Measurements from ENCODE around the gene PHACTR1. TPM values are rescaled to one million over a fixed set of nuclear protein-coding genes. Genes with fewer than 3 reads are reported as not detected.
"Not testable (repeated sequence)": the region's sequence is repeated elsewhere in the genome, so short reads cannot be mapped to it uniquely, and the experiment has no call there.

The PHACTR1 gene
- total RNA-seq, 2 experiments from 2014 or later: 0.11 TPM; not detected in 1

GRCh38 chr6:13159300-13159699 is 442.7 kb downstream of the PHACTR1 start:
- Mint-ChIP-seq H3K4me3 (no peak overlapping the region), H3K27me3 (no peaks in the 10 kb centered on the region), H3K27ac (no peak overlapping the region), H3K4me1 (ENCODE audit: low read depth) (no peaks in the 10 kb centered on the region), H3K36me3 (ENCODE audit: low read depth) (no peaks in the 10 kb centered on the region), H3K9me3 (no peaks in the 10 kb centered on the region)
- POLR2A ChIA-PET: no interaction called here
- TF ChIP-seq CTCF (IDR thresholded peaks at IDR 0.05): no peak
- intact Hi-C loops (cut with micrococcal nuclease): no loop called here
- CTCF ChIA-PET: interaction anchor here (1.5 kb wide), 1 partner anchor 10 kb away, joined by 3 read pairs; no protein-coding TSS in a partner anchor
- DNase-seq (no peak), ATAC-seq (no peak)

- CTCF ChIA-PET: interaction anchor here (1.5 kb wide), 1 partner anchor 10 kb away, joined by 3 read pairs; no protein-coding TSS in a partner anchor
- H3K4me3 Mint-ChIP-seq; H3K27me3 Mint-ChIP-seq; H3K27ac Mint-ChIP-seq; H3K9me3 Mint-ChIP-seq; intact Hi-C loops (cut with micrococcal nuclease); ATAC-seq; H3K36me3 Mint-ChIP-seq (ENCODE audit: low read depth); DNase-seq; H3K4me1 Mint-ChIP-seq (ENCODE audit: low read depth); POLR2A ChIA-PET: not testable (repeated sequence)
Observed at GRCh38 chr6:13159822-13160221, 443.3 kb downstream of the PHACTR1 start.

GRCh38 chr6:13163161-13163944 is 446.8 kb downstream of the PHACTR1 start:
- ATAC-seq (no peak), DNase-seq (no peak)
- Mint-ChIP-seq H3K4me1 (ENCODE audit: low read depth) (no peaks in the 10 kb centered on the region), H3K36me3 (ENCODE audit: low read depth) (no peaks in the 10 kb centered on the region), H3K4me3 (no peak overlapping the region), H3K27me3 (no peaks in the 10 kb centered on the region), H3K27ac (no peak overlapping the region), H3K9me3 (no peaks in the 10 kb centered on the region)
- no peak for TF ChIP-seq CTCF (IDR thresholded peaks at IDR 0.05)
- ChIA-PET CTCF (no interaction called here), POLR2A (no interaction called here)
- intact Hi-C loops (cut with micrococcal nuclease): no loop called here

GRCh38 chr6:13164291-13164690 is 447.7 kb downstream of the PHACTR1 start:
- Mint-ChIP-seq H3K4me3 (no peak overlapping the region), H3K36me3 (ENCODE audit: low read depth) (no peaks in the 10 kb centered on the region), H3K27me3 (peaks cover 1% of the 10 kb centered on the region), H3K4me1 (ENCODE audit: low read depth) (no peaks in the 10 kb centered on the region), H3K9me3 (no peaks in the 10 kb centered on the region), H3K27ac (no peak overlapping the region)
- ATAC-seq (no peak), DNase-seq (no peak)
- no peak for TF ChIP-seq CTCF (IDR thresholded peaks at IDR 0.05)
- ChIA-PET POLR2A (no interaction called here), CTCF (no interaction called here)
- intact Hi-C loops (cut with micrococcal nuclease): no loop called here

GRCh38 chr6:13165502-13166172 is 449.1 kb downstream of the PHACTR1 start:
- H3K4me3 Mint-ChIP-seq: no peak overlapping the region
- POLR2A ChIA-PET: no interaction called here
- no peak for TF ChIP-seq CTCF (IDR thresholded peaks at IDR 0.05)
- H3K27me3 Mint-ChIP-seq: peaks cover 1% of the 10 kb centered on the region
- no peak overlapping the region for H3K27ac Mint-ChIP-seq
- no peaks in the 10 kb centered on the region for H3K36me3 Mint-ChIP-seq (ENCODE audit: low read depth)
- CTCF ChIA-PET: no interaction called here
- H3K9me3 Mint-ChIP-seq: no peaks in the 10 kb centered on the region
- intact Hi-C loops (cut with micrococcal nuclease): no loop called here
- no peak for ATAC-seq
- H3K4me1 Mint-ChIP-seq (ENCODE audit: low read depth): no peaks in the 10 kb centered on the region
- no peak for DNase-seq
